PFSK-1 (cell line): ENCODE measurements around the gene SMCO1.

Source experiments
- FOXP2 ChIP-seq: optimal IDR thresholded peaks from 2 replicates; pipeline ENCODE3; 2011; ENCODE audit warnings: borderline replicate concordance, control low read depth, inconsistent platforms; ENCODE audit not compliant: insufficient read depth; ENCODE audit errors: extremely low read length, extremely low read depth
- POLR2AphosphoS5 ChIP-seq: IDR thresholded peaks from 2 replicates; pipeline ENCODE4 v1.6.1; 2012; ENCODE audit warnings: low read depth, mild to moderate bottlenecking, control low read depth, low read length, moderate library complexity
- SIN3A ChIP-seq: IDR thresholded peaks from 2 replicates; pipeline ENCODE4 v1.6.1; 2012; ENCODE audit warnings: mild to moderate bottlenecking, low read length, moderate library complexity, borderline replicate concordance; ENCODE audit not compliant: insufficient read depth
- TAF1 ChIP-seq: IDR thresholded peaks from 2 replicates; pipeline ENCODE4 v1.6.1; 2012; ENCODE audit warnings: low read length, control low read depth, borderline replicate concordance; ENCODE audit not compliant: insufficient read depth
- TF ChIP-seq, protein P1 (sequence below), 2 experiments: IDR thresholded peaks; 2 replicates each; pipeline versions ENCODE4 v1.6.1 to v1.8.0; 2011 to 2012; ENCODE audit warnings: low read depth in 2 of 2, low read length in 2 of 2, control low read depth in 1 of 2, inconsistent platforms in 1 of 2, mild to moderate bottlenecking in 1 of 2, moderate library complexity in 1 of 2; ENCODE audit not compliant: insufficient read depth in 1 of 2

The SMCO1 gene

DNA sequence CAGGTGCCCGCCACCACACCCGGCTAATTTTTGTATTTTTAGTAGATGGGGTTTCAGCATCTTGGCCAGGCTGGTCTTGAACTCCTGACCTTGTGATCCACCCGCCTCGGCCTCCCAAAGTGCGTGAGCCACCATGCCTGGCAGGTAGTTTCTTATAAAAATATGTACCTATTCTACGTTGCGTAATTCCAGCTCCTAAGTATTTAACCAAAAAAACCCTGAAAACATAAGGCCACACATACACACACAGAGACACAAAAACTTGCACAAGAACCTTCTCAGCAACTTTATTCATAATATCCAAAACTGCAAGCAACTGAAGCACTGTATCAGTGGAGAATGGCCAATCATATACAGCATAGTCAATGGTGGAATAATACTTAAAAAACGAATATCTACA is 16.8 kb downstream of the SMCO1 start:
- TF ChIP-seq FOXP2, result no peak
- no peak for TF ChIP-seq TAF1
- TF ChIP-seq POLR2AphosphoS5, result no peak
- TF ChIP-seq, protein P1, sequence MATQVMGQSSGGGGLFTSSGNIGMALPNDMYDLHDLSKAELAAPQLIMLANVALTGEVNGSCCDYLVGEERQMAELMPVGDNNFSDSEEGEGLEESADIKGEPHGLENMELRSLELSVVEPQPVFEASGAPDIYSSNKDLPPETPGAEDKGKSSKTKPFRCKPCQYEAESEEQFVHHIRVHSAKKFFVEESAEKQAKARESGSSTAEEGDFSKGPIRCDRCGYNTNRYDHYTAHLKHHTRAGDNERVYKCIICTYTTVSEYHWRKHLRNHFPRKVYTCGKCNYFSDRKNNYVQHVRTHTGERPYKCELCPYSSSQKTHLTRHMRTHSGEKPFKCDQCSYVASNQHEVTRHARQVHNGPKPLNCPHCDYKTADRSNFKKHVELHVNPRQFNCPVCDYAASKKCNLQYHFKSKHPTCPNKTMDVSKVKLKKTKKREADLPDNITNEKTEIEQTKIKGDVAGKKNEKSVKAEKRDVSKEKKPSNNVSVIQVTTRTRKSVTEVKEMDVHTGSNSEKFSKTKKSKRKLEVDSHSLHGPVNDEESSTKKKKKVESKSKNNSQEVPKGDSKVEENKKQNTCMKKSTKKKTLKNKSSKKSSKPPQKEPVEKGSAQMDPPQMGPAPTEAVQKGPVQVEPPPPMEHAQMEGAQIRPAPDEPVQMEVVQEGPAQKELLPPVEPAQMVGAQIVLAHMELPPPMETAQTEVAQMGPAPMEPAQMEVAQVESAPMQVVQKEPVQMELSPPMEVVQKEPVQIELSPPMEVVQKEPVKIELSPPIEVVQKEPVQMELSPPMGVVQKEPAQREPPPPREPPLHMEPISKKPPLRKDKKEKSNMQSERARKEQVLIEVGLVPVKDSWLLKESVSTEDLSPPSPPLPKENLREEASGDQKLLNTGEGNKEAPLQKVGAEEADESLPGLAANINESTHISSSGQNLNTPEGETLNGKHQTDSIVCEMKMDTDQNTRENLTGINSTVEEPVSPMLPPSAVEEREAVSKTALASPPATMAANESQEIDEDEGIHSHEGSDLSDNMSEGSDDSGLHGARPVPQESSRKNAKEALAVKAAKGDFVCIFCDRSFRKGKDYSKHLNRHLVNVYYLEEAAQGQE (IDR thresholded peaks at IDR 0.05; ENCODE audit: insufficient read depth in 1 of 2, low read depth in 2 of 2, low read length in 2 of 2), result no peak
- no peak for TF ChIP-seq SIN3A

DNA sequence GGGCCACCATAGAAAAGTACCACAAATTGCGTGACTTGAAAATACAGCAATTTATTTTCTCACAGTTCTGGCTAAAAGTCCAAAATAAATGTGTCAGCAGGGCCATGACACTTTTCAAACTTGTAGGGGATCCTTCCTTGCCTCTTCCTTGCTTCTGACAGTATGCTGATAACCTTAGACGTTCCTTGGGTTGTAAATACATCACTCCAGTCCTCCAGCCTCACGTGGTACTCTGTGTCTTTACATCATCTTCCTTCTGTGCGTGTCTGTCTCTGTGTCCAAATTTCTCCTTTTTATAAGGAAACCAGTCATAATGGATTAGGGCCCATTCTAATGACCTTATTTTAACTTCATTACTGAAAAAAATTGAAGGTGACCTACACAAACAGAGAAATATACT is 19.0 kb downstream of the SMCO1 start:
- TF ChIP-seq POLR2AphosphoS5, result no peak
- no peak for TF ChIP-seq SIN3A
- TF ChIP-seq TAF1, result no peak
- TF ChIP-seq FOXP2, result no peak

DNA sequence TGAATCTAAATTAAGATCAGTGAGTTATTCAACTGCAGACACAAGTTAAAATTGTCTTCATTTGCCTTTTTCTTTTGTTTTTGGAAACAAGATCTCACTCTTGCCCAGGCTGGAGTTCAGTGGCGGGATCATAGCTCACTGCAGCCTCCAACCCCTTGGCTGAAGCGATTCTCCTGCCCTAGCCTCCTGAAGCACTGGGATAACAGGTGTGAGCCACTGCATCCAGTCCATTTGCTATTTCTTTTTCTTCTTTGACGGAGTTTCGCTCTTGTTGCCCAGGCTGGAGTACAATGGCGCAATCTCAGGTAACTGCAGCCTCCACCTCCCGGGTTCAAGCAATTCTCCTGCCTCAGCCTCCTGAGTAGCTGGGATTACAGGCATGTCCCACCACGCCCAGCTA is 21.9 kb downstream of the SMCO1 start:
- TF ChIP-seq TAF1 (no peak), POLR2AphosphoS5 (no peak), SIN3A (no peak), FOXP2 (no peak)
- TF ChIP-seq, protein P1 (IDR thresholded peaks at IDR 0.05; ENCODE audit: insufficient read depth in 1 of 2, low read depth in 2 of 2, low read length in 2 of 2), result no peak

DNA sequence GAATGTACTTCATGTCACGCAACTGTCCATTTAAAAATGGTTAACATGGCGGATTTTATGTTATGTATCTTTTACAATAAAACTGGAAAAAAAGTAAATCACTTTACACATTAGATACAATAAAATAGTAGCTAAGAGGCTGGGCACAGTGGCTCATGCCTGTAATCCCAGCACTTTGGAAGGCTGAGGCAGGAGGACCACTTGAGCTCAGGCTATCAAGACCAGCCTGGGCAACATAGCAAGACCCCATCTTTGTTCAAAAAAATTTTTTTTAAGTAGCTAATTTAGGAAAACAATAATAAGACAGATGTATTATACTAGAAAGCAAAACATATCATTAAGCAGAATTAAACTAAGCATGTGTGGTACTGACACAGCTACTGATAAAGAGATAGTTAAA is 23.1 kb downstream of the SMCO1 start:
- TF ChIP-seq POLR2AphosphoS5 (no peak), SIN3A (no peak), TAF1 (no peak), FOXP2 (no peak)
- TF ChIP-seq, protein P1 (IDR thresholded peaks at IDR 0.05; ENCODE audit: insufficient read depth in 1 of 2, low read depth in 2 of 2, low read length in 2 of 2), result no peak

DNA sequence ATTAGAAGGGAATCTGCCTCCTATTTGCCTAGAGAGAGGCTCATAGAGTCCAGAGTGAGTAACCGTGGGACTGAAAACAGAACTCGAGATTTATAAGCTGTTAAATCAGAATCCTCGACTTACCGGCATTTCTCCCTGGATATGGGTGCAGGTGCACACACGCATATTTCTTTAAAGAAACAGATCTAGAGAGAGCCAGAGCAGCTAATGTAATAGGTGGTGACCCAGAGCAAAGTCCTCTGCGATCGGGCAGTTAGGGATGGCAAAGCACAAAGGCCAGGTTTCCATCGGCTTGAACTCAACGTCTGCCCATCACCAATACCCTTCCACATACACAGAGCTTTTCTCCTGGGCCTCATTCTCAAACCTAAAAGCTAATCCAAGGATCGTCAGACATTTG is 25.4 kb downstream of the SMCO1 start:
- TF ChIP-seq TAF1, result no peak
- no peak for TF ChIP-seq FOXP2
- TF ChIP-seq, protein P1 (IDR thresholded peaks at IDR 0.05; ENCODE audit: insufficient read depth in 1 of 2, low read depth in 2 of 2, low read length in 2 of 2), result no peak
- no peak for TF ChIP-seq POLR2AphosphoS5
- no peak for TF ChIP-seq SIN3A
